Endometrial microvascular endothelial cells (primary cell): ENCODE results near the gene SIMC1. TPM values are rescaled to one million over a fixed set of nuclear protein-coding genes. Genes with fewer than 3 reads are reported as not detected.

Experiments used
- total RNA-seq: library from RNA; depleted of rRNA; stranded (reverse); fragments of >200 nt; gene quantifications from one replicate; pipeline ENCODE4 v1.2.3, GENCODE V29; 2015; ENCODE audit errors: inconsistent ontology term

The SIMC1 gene
- total RNA-seq, 1 donor from 2014 or later, result 6.1 TPM

Other genes starting within 250 kb of the SIMC1 start
- gene KIAA1191, start 123.3 kb downstream of the SIMC1 start, total RNA-seq, result 121 TPM
- 6.3 TPM for gene ARL10, start 127.1 kb downstream of the SIMC1 start, total RNA-seq
- gene NOP16, start 150.2 kb downstream of the SIMC1 start, total RNA-seq, result 27.4 TPM
- 138 TPM for gene HIGD2A, start 150.3 kb downstream of the SIMC1 start, total RNA-seq
- gene CLTB, start 178.1 kb downstream of the SIMC1 start, total RNA-seq, result 148 TPM
- 33.9 TPM for gene FAF2, start 210.0 kb downstream of the SIMC1 start, total RNA-seq